ENCODE measurements around the gene ARHGEF37. TPM values are rescaled to one million over a fixed set of nuclear protein-coding genes. Genes with fewer than 3 reads are reported as not detected.

ARHGEF37 gene
- total and polyA plus RNA-seq, 2 donors = 1.1 to 2.5 TPM

GRCh38 chr5:149545327-149545726 lies 36.0 kb upstream of the ARHGEF37 start:
- H3K4me3 ChIP-seq (ENCODE audit: low read length in 2 of 2) = no peak overlapping the region
- peaks cover 10 to 17% of the 10 kb centered on the region in 2 donors for H3K4me1 ChIP-seq (ENCODE audit: control insufficient read depth in 2 of 2, insufficient read depth in 2 of 2, low read length in 2 of 2)
- peaks cover 29 to 65% of the 10 kb centered on the region in 2 donors for H3K36me3 ChIP-seq (ENCODE audit: control insufficient read depth in 2 of 2, insufficient read depth in 2 of 2, low read length in 1 of 2)
- WGBS = 98% methylated on average over 6 of the region's 6 CpGs
- H3K27ac ChIP-seq (ENCODE audit: low read depth in 1 of 2, low read length in 1 of 2) = no peak overlapping the region
- H3K27me3 ChIP-seq (ENCODE audit: control insufficient read depth in 2 of 2, insufficient read depth in 1 of 2, low read length in 1 of 2) = no peaks in the 10 kb centered on the region
- DNase-seq (ENCODE audit: low read depth in 6 of 9, low spot score in 9 of 9) = no peak
- H3K9me3 ChIP-seq (ENCODE audit: control insufficient read depth in 2 of 2, insufficient read depth in 1 of 2, low read length in 1 of 2) = no peaks in the 10 kb centered on the region

GRCh38 chr5:149546974-149547373 lies 34.3 kb upstream of the ARHGEF37 start:
- Histone ChIP-seq H3K4me1 (ENCODE audit: control insufficient read depth in 2 of 2, insufficient read depth in 2 of 2, low read length in 2 of 2) (peaks cover 10 to 20% of the 10 kb centered on the region in 2 donors), H3K9me3 (ENCODE audit: control insufficient read depth in 2 of 2, insufficient read depth in 1 of 2, low read length in 1 of 2) (no peaks in the 10 kb centered on the region), H3K27me3 (ENCODE audit: control insufficient read depth in 2 of 2, insufficient read depth in 1 of 2, low read length in 1 of 2) (no peaks in the 10 kb centered on the region), H3K27ac (ENCODE audit: low read depth in 1 of 2, low read length in 1 of 2) (no peak overlapping the region), H3K36me3 (ENCODE audit: control insufficient read depth in 2 of 2, insufficient read depth in 2 of 2, low read length in 1 of 2) (peaks cover 25 to 59% of the 10 kb centered on the region in 2 donors), H3K4me3 (ENCODE audit: low read length in 2 of 2) (no peak overlapping the region)
- DNase-seq (ENCODE audit: low read depth in 6 of 9, low spot score in 9 of 9) = no peak

- 2% methylated on average over 25 of the region's 25 CpGs for WGBS
- no peaks in the 10 kb centered on the region for H3K9me3 ChIP-seq (ENCODE audit: control insufficient read depth in 2 of 2, insufficient read depth in 1 of 2, low read length in 1 of 2)
- peak; percentile 29 to 78 (median 48) for DNase-seq (ENCODE audit: low read depth in 6 of 9, low spot score in 9 of 9)
These were observed 31.6 kb upstream of the ARHGEF37 start for GRCh38 chr5:149549461-149550267.

GRCh38 chr5:149550268-149550583 lies 31.1 kb upstream of the ARHGEF37 start:
- WGBS = under 1% methylated on average over 12 of the region's 12 CpGs
- H3K36me3 ChIP-seq (ENCODE audit: control insufficient read depth in 2 of 2, insufficient read depth in 2 of 2, low read length in 1 of 2) = peaks cover 17 to 39% of the 10 kb centered on the region in 2 donors
- peaks cover 10 to 21% of the 10 kb centered on the region in 2 donors for H3K4me1 ChIP-seq (ENCODE audit: control insufficient read depth in 2 of 2, insufficient read depth in 2 of 2, low read length in 2 of 2)
- DNase-seq (ENCODE audit: low read depth in 6 of 9, low spot score in 9 of 9) = peak in 1 of 9 donors; percentile 51
- no peaks in the 10 kb centered on the region for H3K9me3 ChIP-seq (ENCODE audit: control insufficient read depth in 2 of 2, insufficient read depth in 1 of 2, low read length in 1 of 2)
- H3K4me3 ChIP-seq (ENCODE audit: low read length in 2 of 2) = peak overlapping the region; percentile 90 to 99
- no peaks in the 10 kb centered on the region for H3K27me3 ChIP-seq (ENCODE audit: control insufficient read depth in 2 of 2, insufficient read depth in 1 of 2, low read length in 1 of 2)
- peak overlapping the region; percentile 96 to 98 for H3K27ac ChIP-seq (ENCODE audit: low read depth in 1 of 2, low read length in 1 of 2)

More at GRCh38 chr5:149549461-149550267, 31.6 kb upstream of the ARHGEF37 start:
- no peaks in the 10 kb centered on the region for H3K27me3 ChIP-seq (ENCODE audit: control insufficient read depth in 2 of 2, insufficient read depth in 1 of 2, low read length in 1 of 2)
- H3K36me3 ChIP-seq (ENCODE audit: control insufficient read depth in 2 of 2, insufficient read depth in 2 of 2, low read length in 1 of 2) = peaks cover 23 to 42% of the 10 kb centered on the region in 2 donors
- peaks cover 10 to 22% of the 10 kb centered on the region in 2 donors for H3K4me1 ChIP-seq (ENCODE audit: control insufficient read depth in 2 of 2, insufficient read depth in 2 of 2, low read length in 2 of 2)
- peak overlapping the region; percentile 90 to 99 for H3K4me3 ChIP-seq (ENCODE audit: low read length in 2 of 2)
- peak overlapping the region; percentile 94 to 96 for H3K27ac ChIP-seq (ENCODE audit: low read depth in 1 of 2, low read length in 1 of 2)

- Histone ChIP-seq H3K4me1 (ENCODE audit: control insufficient read depth in 2 of 2, insufficient read depth in 2 of 2, low read length in 2 of 2) (peaks cover 7 to 18% of the 10 kb centered on the region in 2 donors), H3K9me3 (ENCODE audit: control insufficient read depth in 2 of 2, insufficient read depth in 1 of 2, low read length in 1 of 2) (no peaks in the 10 kb centered on the region), H3K36me3 (ENCODE audit: control insufficient read depth in 2 of 2, insufficient read depth in 2 of 2, low read length in 1 of 2) (peaks cover 12 to 34% of the 10 kb centered on the region in 2 donors), H3K4me3 (ENCODE audit: low read length in 2 of 2) (peak overlapping the region; percentile 90 to 99), H3K27me3 (ENCODE audit: control insufficient read depth in 2 of 2, insufficient read depth in 1 of 2, low read length in 1 of 2) (no peaks in the 10 kb centered on the region), H3K27ac (ENCODE audit: low read depth in 1 of 2, low read length in 1 of 2) (peak overlapping the region; percentile 96 to 98)
- DNase-seq (ENCODE audit: low read depth in 6 of 9, low spot score in 9 of 9) = peak in 4 of 9 donors; percentile 15 to 48 (median 30)
- WGBS = under 1% methylated on average over 40 of the region's 40 CpGs
These were observed 30.6 kb upstream of the ARHGEF37 start for GRCh38 chr5:149550594-149551226.

- H3K27ac ChIP-seq (ENCODE audit: low read depth in 1 of 2, low read length in 1 of 2) = peak within 1 kb of the TSS; percentile 96 to 98
- H3K36me3 ChIP-seq (ENCODE audit: control insufficient read depth in 2 of 2, insufficient read depth in 2 of 2, low read length in 1 of 2) = peaks cover 9 to 26% of the 10 kb centered on the region in 2 donors
- peak; percentile 94 to 100 (median 98) for DNase-seq (ENCODE audit: low read depth in 6 of 9, low spot score in 9 of 9)
- peak within 1 kb of the TSS; percentile 90 to 99 for H3K4me3 ChIP-seq (ENCODE audit: low read length in 2 of 2)
- peaks cover 7 to 16% of the 10 kb centered on the region in 2 donors for H3K4me1 ChIP-seq (ENCODE audit: control insufficient read depth in 2 of 2, insufficient read depth in 2 of 2, low read length in 2 of 2)
- H3K27me3 ChIP-seq (ENCODE audit: control insufficient read depth in 2 of 2, insufficient read depth in 1 of 2, low read length in 1 of 2) = no peaks in the 10 kb centered on the region
- H3K9me3 ChIP-seq (ENCODE audit: control insufficient read depth in 2 of 2, insufficient read depth in 1 of 2, low read length in 1 of 2) = no peaks in the 10 kb centered on the region
- WGBS = under 1% methylated on average over 67 of the region's 67 CpGs
These were observed 29.9 kb upstream of the ARHGEF37 start, which contains the start of gene CSNK1A1 for GRCh38 chr5:149551227-149552037. Gene CSNK1A1, minus strand, starts transcription at chr5:149551439. Its CDS starts 475 bp downstream, at chr5:149550964.

GRCh38 chr5:149552038-149552494 lies 29.2 kb upstream of the ARHGEF37 start:
- Histone ChIP-seq H3K4me1 (ENCODE audit: control insufficient read depth in 2 of 2, insufficient read depth in 2 of 2, low read length in 2 of 2) (peaks cover 7 to 16% of the 10 kb centered on the region in 2 donors), H3K27ac (ENCODE audit: low read depth in 1 of 2, low read length in 1 of 2) (peak overlapping the region; percentile 96 to 97), H3K27me3 (ENCODE audit: control insufficient read depth in 2 of 2, insufficient read depth in 1 of 2, low read length in 1 of 2) (no peaks in the 10 kb centered on the region), H3K4me3 (ENCODE audit: low read length in 2 of 2) (peak overlapping the region; percentile 90 to 99), H3K36me3 (ENCODE audit: control insufficient read depth in 2 of 2, insufficient read depth in 2 of 2, low read length in 1 of 2) (peaks cover 9 to 21% of the 10 kb centered on the region in 2 donors), H3K9me3 (ENCODE audit: control insufficient read depth in 2 of 2, insufficient read depth in 1 of 2, low read length in 1 of 2) (no peaks in the 10 kb centered on the region)
- WGBS = 37% methylated on average over 6 of the region's 6 CpGs
- DNase-seq (ENCODE audit: low read depth in 6 of 9, low spot score in 9 of 9) = no peak

- WGBS = 97% methylated on average over 18 of the region's 18 CpGs
- no peak for DNase-seq (ENCODE audit: low read depth in 6 of 9, low spot score in 9 of 9)
- Histone ChIP-seq H3K4me3 (ENCODE audit: low read length in 2 of 2) (no peak overlapping the region), H3K27me3 (ENCODE audit: control insufficient read depth in 2 of 2, insufficient read depth in 1 of 2, low read length in 1 of 2) (no peaks in the 10 kb centered on the region), H3K27ac (ENCODE audit: low read depth in 1 of 2, low read length in 1 of 2) (no peak overlapping the region), H3K9me3 (ENCODE audit: control insufficient read depth in 2 of 2, insufficient read depth in 1 of 2, low read length in 1 of 2) (no peaks in the 10 kb centered on the region), H3K4me1 (ENCODE audit: control insufficient read depth in 2 of 2, insufficient read depth in 2 of 2, low read length in 2 of 2) (peaks cover 7 to 15% of the 10 kb centered on the region in 2 donors), H3K36me3 (ENCODE audit: control insufficient read depth in 2 of 2, insufficient read depth in 2 of 2, low read length in 1 of 2) (peaks cover 9 to 17% of the 10 kb centered on the region in 2 donors)
These were observed 28.6 kb upstream of the ARHGEF37 start for GRCh38 chr5:149552553-149553160.

Measured in thymus (tissue), 11 donors.